Aorta (tissue), 5 donors: ENCODE data around the gene KLHL12. TPM values are rescaled to one million over a fixed set of nuclear protein-coding genes. Genes with fewer than 3 reads are reported as not detected.
"Not testable (repeated sequence)": the region's sequence is repeated elsewhere in the genome, so short reads cannot be mapped to it uniquely, and the experiment has no call there.

Experiments
- ATAC-seq: fragments of 200-7000 bp; cut with Tn5 transposase; one replicate; pipeline ENCODE4 v1.9.1; 2022; ENCODE audit warnings: moderate library complexity; ENCODE audit not compliant: low FRiP score
- DNase-seq, 2 donors: peaks; one replicate each; pipeline ENCODE4 v3.0.0-alpha.2; 2020
- H3K27ac ChIP-seq, 2 donors: one replicate each; pipeline ENCODE4 v1.5.1; 2013; ENCODE audit warnings: low read length in 2 of 2, mild to moderate bottlenecking in 2 of 2, moderate library complexity in 2 of 2, control low read depth in 1 of 2, inconsistent platforms in 1 of 2, low read depth in 1 of 2
- H3K27me3 ChIP-seq, 2 donors: one replicate each; pipeline ENCODE4 v1.6.1; 2013; ENCODE audit warnings: control low read depth in 1 of 2, low read length in 1 of 2, mild to moderate bottlenecking in 1 of 2, moderate library complexity in 1 of 2; ENCODE audit not compliant: insufficient read depth in 2 of 2, control insufficient read depth in 1 of 2
- H3K36me3 ChIP-seq, 2 donors: one replicate each; pipeline ENCODE4 v1.6.1; 2013; ENCODE audit warnings: control low read depth in 1 of 2, low read length in 1 of 2, mild to moderate bottlenecking in 1 of 2; ENCODE audit not compliant: insufficient read depth in 2 of 2, control insufficient read depth in 1 of 2
- H3K4me1 ChIP-seq, 2 donors: one replicate each; pipeline ENCODE4 v1.6.1; 2013; ENCODE audit warnings: low read length in 2 of 2, control low read depth in 1 of 2, mild to moderate bottlenecking in 1 of 2, moderate library complexity in 1 of 2; ENCODE audit not compliant: insufficient read depth in 2 of 2, control insufficient read depth in 1 of 2
- H3K4me3 ChIP-seq, 2 donors: one replicate each; pipeline ENCODE4 v1.5.1; 2013; ENCODE audit warnings: low read length in 2 of 2, control low read depth in 1 of 2, mild to moderate bottlenecking in 1 of 2
- H3K9me3 ChIP-seq: one replicate; pipeline ENCODE4 v1.6.1; 2013; ENCODE audit warnings: mild to moderate bottlenecking, low read length; ENCODE audit not compliant: control insufficient read depth
- WGBS, 2 donors: extraction: QIAGEN DNeasy Blood & Tissue Kit; methylation state at CpG; one replicate each; pipeline ENCODE4 v1.1.7; 2013; 5-methylcytosine and 5-hydroxymethylcytosine counted together
- intact Hi-C, 2 donors: fragments of 100-400 bp; cut with DNase I; formaldehyde crosslinking; loops; one replicate each; pipeline versions ENCODE4 v1.14.2 to v1.15.0; 2022
- polyA plus RNA-seq, 2 donors: library from polyadenylated mRNA; stranded (reverse); fragments of 200-250 nt; gene quantifications; one replicate each; pipeline ENCODE4 v1.2.3, GENCODE V29; 2013
- total RNA-seq, 2 donors: library from RNA; stranded (reverse); fragmentation: NEBNext Ultra II Directional; extraction: Animal tissue kit (Norgen Biotek cat#: 25700); gene quantifications; one replicate each; pipeline ENCODE4 v1.2.1, GENCODE V29; 2021
- donor health status: healthy with polysubstance abuse.
- donor health status: Bipolar disorder and iron deficiency.
- donor health status: DM: no; HTN: no; CAD: no.
- donor health status: DM: no; HTN: no; CAD: no.
- donor health status: DM: yes; HTN: yes; CAD: no.

The KLHL12 gene
- total and polyA plus RNA-seq, 4 donors = 12.6 to 17.9 (median 14.8) TPM

DNA sequence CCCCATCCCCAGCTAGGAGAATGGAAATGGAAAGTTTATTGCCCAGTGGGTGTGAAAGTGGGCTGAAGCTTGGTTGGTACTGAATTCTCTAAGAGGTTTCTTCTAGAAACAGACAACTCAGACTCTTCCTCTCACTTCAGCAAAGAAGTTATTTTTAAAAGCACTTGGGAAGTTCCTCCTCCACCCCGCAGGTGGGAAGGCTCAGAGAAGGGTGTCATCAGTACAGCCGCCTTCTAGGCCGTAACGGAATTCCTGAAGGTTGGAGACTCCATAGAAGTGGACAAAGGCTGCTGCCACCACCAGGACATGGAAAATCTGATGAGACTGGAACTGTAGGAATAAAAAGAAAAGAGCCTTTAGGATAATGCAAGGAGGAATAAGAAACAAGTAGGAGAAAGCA, 14.3 kb upstream of the KLHL12 start:
- H3K9me3 ChIP-seq = no peaks in the 10 kb centered on the region
- intact Hi-C loops = no loop called here
- peaks cover 11 to 13% of the 10 kb centered on the region in 2 donors for H3K36me3 ChIP-seq
- no peak overlapping the region for H3K4me3 ChIP-seq
- H3K27me3 ChIP-seq = peaks cover 0 to 1% of the 10 kb centered on the region in 2 donors
- WGBS, 2 donors = 90% methylated on average over 4 of the region's 4 CpGs
- ATAC-seq (no peak), DNase-seq (no peak)
- H3K27ac ChIP-seq = no peak overlapping the region
- H3K4me1 ChIP-seq = no peaks in the 10 kb centered on the region

DNA sequence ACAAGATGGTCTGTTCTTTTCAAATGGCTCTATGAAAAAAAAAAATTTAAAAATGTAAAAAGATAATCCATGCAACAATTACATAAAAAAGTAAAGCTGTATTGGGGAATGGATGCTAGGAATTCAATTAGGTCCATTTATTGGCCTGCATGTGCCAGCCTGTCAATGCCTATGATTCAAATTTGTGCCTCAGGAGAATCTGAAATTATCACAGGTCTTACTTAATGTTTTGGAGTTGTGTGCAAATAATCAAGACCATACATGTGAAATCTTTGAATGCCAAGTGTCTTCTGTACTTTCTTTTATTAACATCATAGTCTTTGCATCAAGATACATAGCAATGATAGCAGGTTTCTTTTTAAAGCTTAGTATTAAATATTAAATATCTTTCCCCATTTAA, 13.5 kb upstream of the KLHL12 start:
- H3K4me3 ChIP-seq = no peak overlapping the region
- H3K27ac ChIP-seq = no peak overlapping the region
- H3K9me3 ChIP-seq = no peaks in the 10 kb centered on the region
- H3K36me3 ChIP-seq = peaks cover 11 to 13% of the 10 kb centered on the region in 2 donors
- peaks cover 0 to 1% of the 10 kb centered on the region in 2 donors for H3K27me3 ChIP-seq
- intact Hi-C loops = no loop called here
- no peak for DNase-seq
- ATAC-seq = no peak
- H3K4me1 ChIP-seq = no peaks in the 10 kb centered on the region

DNA sequence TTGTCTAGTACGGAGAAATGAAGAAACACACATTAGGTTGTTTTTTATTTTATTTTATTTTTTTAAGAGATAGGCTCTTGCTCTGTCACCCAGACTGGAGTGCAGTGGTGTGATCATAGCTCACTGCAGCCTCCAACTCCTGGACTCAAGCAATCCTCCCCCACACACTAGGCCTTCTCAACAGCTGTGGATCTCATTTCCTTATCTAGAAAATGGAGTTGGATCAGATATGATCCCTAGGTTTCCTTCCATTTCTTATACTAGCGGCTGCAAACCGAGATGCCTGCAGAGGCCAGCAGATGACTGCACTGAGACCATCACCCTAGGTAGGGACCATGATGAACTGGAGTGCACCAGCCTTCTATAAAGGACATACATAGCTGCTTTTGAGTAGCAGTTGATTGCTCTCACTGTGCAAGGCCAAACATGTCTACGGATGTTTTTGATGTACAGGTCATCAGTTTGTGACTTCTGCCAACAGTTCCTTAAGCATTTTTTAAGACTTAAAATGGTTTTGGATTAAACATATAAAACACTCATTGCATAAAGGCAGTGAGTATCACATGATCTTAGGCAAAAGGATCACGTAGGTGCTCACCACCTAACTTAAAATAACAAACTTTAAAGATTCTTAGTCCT, 11.4 kb upstream of the KLHL12 start:
- Histone ChIP-seq H3K9me3 (no peaks in the 10 kb centered on the region), H3K4me3 (no peak overlapping the region), H3K4me1 (no peaks in the 10 kb centered on the region), H3K27me3 (no peaks in the 10 kb centered on the region), H3K27ac (no peak overlapping the region), H3K36me3 (peaks cover 6% of the 10 kb centered on the region in 2 donors)
- intact Hi-C loops = no loop called here
- DNase-seq = no peak
- ATAC-seq = no peak
- WGBS, 2 donors = 80 to 83% methylated on average over 5 of the region's 5 CpGs

DNA sequence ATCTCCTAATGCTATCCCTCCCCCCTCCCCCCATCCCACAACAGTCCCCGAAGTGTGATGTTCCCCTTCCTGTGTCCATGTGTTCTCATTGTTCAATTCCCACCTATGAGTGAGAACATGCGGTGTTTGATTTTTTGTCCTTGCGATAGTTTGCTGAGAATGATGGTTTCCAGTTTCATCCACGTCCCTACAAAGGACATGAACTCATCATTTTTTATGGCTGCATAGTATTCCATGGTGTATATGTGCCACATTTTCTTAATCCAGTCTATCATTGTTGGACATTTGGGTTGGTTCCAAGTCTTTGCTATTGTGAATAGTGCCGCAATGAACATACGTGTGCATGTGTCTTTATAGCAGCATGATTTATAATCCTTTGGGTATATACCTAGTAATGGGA, 9.4 kb upstream of the KLHL12 start:
- WGBS, 2 donors = 93 to 100% methylated on average over 1 of the region's 6 CpGs
- H3K27ac ChIP-seq, H3K4me3 ChIP-seq, H3K4me1 ChIP-seq, H3K9me3 ChIP-seq, ATAC-seq, H3K27me3 ChIP-seq, DNase-seq, H3K36me3 ChIP-seq, intact Hi-C loops: not testable (repeated sequence)

DNA sequence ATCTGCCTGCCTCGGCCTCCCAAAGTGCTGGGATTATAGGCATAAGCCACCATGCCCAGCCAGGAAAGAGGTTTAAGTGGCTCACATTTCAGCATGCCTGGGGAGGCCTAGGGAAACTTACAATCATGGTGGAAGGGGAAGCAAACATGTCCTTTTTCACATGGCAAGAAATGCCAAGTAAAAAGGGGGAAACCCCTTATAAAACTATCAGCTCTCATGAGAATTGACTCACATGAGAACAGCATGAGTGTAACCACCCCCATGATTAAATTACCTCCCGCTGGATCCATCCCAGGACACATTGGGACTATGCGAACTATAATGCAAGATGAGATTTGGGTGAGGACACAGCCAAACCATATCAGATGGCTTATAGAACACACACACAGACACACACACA, 8.8 kb upstream of the KLHL12 start:
- Histone ChIP-seq H3K27me3 (no peaks in the 10 kb centered on the region), H3K4me3 (no peak overlapping the region), H3K36me3 (peaks cover 0 to 3% of the 10 kb centered on the region in 2 donors), H3K27ac (no peak overlapping the region), H3K4me1 (no peaks in the 10 kb centered on the region), H3K9me3 (no peaks in the 10 kb centered on the region)
- 77 to 81% methylated on average over 3 of the region's 3 CpGs for WGBS, 2 donors
- intact Hi-C loops = no loop called here
- DNase-seq = no peak
- no peak for ATAC-seq

DNA sequence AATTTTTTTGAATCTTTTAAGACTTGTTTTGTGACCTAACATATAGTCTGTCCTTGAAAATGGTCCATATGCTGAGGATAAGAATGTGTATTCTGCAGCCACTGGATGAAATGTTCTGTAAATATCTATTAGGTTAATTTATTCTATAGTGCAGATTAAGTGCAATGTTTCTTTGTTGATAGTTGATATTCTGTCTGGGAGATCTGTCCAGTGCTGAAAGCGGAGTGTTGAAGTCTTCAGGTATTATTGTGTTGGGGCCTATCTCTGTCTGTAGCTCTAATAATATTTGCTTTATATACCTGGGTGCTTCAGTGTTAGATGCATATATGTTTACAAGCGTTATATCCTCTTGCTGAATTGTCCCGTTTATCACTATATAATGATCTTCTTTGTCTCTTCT, 7.7 kb upstream of the KLHL12 start:
- Histone ChIP-seq H3K27ac (no peak overlapping the region), H3K27me3 (no peaks in the 10 kb centered on the region), H3K4me1 (no peaks in the 10 kb centered on the region), H3K4me3 (no peak overlapping the region), H3K36me3 (no peaks in the 10 kb centered on the region), H3K9me3 (no peaks in the 10 kb centered on the region)
- DNase-seq (no peak), ATAC-seq (no peak)
- WGBS, 2 donors = 90 to 91% methylated on average over 3 of the region's 3 CpGs
- intact Hi-C loops = no loop called here

DNA sequence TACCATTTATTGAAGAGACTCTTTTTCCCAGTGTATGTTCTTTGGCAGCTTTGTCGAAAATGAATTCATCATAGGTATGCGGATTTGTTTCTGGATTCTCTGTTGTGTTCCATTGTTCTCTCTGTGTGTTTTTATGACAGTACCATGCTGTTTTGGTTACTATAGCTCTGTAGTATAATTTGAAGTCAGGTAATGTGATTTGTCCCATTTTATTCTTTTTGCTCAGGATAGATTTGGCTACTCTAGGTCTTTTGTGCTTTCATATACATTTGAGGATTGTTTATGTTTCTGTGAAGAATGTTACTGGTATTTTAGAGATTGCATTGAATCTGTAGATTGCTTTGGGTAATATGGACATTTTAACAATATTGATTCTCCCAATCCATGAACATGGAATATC, 5.4 kb upstream of the KLHL12 start:
- ATAC-seq (no peak), DNase-seq (no peak)
- intact Hi-C loops = no loop called here
- Histone ChIP-seq H3K9me3 (no peaks in the 10 kb centered on the region), H3K4me1 (no peaks in the 10 kb centered on the region), H3K36me3 (no peaks in the 10 kb centered on the region), H3K4me3 (no peak overlapping the region), H3K27ac (no peak overlapping the region), H3K27me3 (no peaks in the 10 kb centered on the region)
- WGBS, 2 donors = 87 to 92% methylated on average over 2 of the region's 2 CpGs

DNA sequence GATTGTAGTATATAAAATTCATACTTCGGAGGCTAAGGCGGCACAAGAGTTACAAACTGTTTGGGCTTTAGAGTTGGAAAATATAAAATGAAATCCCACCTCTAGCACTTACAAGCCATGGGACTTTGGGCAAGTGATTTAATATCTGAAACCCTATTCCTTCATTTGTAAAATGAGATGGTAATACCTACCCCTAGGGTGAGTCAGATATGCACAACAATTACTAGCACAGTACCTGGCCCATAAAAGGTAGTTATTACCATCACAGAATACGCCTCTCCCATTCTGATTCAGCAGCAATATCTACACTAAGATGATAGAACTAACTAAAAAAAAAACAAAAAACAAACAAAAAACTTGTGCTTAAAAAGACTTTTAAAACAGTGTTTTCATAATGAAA, 3.5 kb downstream of the KLHL12 start:
- ATAC-seq = no peak
- Histone ChIP-seq H3K27ac (no peak overlapping the region), H3K27me3 (no peaks in the 10 kb centered on the region), H3K9me3 (no peaks in the 10 kb centered on the region), H3K36me3 (no peaks in the 10 kb centered on the region), H3K4me3 (no peak overlapping the region), H3K4me1 (no peaks in the 10 kb centered on the region)
- 84 to 87% methylated on average over 3 of the region's 3 CpGs for WGBS, 2 donors
- intact Hi-C loops = no loop called here
- no peak for DNase-seq

DNA sequence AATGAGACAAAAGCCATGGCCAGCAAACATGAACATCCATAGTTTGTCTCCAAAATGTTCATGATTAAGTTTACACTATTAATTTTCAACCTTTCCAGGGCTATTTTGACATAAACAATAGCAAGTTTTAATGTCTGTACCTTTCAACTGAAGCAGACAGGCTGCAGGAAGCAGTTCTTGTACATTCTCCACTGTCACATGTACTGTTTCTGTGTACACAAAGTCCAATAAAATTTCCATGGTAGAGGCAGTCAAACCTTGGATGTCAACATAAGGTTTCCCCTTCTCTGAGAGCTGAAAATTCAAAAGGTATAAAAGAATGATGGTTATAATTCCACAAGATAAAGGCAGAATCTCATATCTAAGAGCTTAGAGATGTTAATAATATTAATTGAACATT, 7.4 kb downstream of the KLHL12 start:
- DNase-seq (no peak), ATAC-seq (no peak)
- Histone ChIP-seq H3K36me3 (peaks cover 3 to 10% of the 10 kb centered on the region in 2 donors), H3K27ac (no peak overlapping the region), H3K4me3 (no peak overlapping the region), H3K4me1 (no peaks in the 10 kb centered on the region), H3K27me3 (no peaks in the 10 kb centered on the region), H3K9me3 (no peaks in the 10 kb centered on the region)
- intact Hi-C loops = no loop called here
